GM18502 (cell line): Measurements from ENCODE around the gene B2M.

Source experiments
- ATAC-seq: cut with Tn5 transposase; IDR thresholded peaks from one replicate; pipeline ENCODE4 v1.9.1; 2021; ENCODE audit warnings: mild to moderate bottlenecking; ENCODE audit not compliant: unreplicated experiment, poor library complexity

B2M gene

DNA sequence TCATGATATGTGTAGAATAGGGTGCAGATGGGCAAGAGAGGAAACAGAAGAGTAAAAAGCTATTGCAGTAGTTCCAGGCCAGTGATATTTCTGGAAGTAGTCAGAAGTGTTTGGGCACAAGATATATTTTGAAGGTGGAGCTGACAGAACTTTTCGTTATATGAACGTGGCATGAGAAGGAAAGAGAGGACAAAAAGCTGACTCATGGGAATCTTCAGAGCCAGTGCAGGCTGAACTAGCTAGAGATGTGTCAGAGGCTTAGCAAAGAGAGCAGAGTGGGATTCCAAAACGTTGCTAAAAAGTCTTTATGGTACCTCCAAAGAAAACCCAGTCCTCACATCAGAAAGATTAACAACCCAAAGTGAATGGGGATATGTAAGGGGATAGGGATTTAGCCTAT lies 53.7 kb downstream of the B2M start:
- no peak for ATAC-seq
